Activated CD4-positive, alpha-beta T cell treated with anti-CD3 and anti-CD28 coated beads, Interleukin-2, Interleukin-4, amounts not matched to agents 100 ng/mL and 50 ng/mL, durations not matched to agents 16 hours and 8 hours (primary cell): ENCODE measurements around the gene TAF6.

ENCODE experiments used
- DNase-seq: peaks from one replicate; pipeline ENCODE4 v3.0.0-alpha.2; 2020; ENCODE audit warnings: low spot score

The TAF6 gene

DNA sequence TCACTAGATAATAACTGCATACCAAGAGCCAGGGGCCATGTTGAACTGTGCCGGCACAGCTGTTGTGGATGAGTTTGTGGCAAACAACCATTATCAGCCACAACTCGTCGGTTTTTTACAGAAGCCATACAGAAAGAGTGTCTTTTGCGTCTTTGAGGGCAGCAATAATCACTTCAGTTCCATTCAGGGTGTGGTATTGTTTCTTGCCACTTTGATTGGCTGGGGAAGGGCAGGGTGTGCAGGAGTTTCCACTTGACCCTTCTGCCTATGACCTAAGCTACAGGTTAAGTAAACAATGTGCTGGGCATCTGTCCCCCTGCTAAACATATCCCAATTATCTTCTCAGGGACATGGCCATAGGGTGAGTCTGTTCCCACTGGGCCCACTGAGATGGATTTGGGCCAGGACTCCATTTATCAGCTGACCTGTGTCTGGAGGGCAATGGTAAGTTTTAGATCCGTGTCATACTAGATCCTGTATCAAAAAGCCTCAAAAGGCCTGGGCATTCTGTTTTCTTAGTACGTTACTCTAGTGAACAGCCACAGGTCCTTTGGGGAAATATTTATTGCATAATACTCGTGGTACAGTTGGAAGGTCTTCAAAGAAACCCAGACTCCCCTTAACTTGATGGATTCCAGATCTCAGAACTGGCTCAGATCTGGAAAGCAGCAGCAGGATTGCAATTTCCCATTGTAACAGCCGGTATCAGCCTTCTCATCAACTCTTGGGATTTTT, 53.5 kb downstream of the TAF6 start:
- no peak for DNase-seq

GRCh38 chr7:100064162-100064561, 55.0 kb downstream of the TAF6 start:
- DNase-seq = no peak

- DNase-seq = no peak
Measured at GRCh38 chr7:100063376-100063775, 55.8 kb downstream of the TAF6 start.

DNA sequence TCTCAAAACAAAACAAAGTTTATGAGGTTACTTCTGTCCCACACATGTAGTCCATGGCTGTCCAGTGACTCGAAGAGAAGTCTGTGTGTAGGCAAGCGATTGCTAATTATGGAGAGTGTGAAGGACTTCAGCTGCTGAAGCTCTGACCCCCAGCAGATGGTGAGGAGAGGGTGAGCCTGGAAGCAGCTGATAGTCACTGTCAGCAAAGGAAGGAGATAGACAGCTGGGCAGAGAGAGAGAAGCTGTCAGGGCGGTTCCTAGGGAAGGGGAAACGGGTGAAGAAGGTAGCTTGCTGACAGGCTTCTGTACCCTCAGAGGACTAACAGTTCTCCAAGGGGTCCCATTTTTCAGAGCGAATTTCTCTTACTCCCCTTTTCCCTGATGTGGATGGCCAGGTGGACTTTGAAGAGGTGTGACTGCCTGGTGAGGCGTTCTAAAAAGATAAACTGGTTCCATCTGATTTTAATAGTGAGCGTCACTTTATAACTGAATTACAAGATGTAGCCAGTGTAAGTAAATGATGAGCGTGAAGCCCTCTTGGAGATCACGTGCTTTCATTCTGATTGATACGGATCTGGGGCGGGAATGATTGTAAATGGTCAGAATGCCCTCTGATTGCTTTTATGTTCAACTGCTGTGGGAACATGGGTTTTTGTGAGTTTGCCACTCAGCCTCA, 57.5 kb downstream of the TAF6 start:
- no peak for DNase-seq

DNA sequence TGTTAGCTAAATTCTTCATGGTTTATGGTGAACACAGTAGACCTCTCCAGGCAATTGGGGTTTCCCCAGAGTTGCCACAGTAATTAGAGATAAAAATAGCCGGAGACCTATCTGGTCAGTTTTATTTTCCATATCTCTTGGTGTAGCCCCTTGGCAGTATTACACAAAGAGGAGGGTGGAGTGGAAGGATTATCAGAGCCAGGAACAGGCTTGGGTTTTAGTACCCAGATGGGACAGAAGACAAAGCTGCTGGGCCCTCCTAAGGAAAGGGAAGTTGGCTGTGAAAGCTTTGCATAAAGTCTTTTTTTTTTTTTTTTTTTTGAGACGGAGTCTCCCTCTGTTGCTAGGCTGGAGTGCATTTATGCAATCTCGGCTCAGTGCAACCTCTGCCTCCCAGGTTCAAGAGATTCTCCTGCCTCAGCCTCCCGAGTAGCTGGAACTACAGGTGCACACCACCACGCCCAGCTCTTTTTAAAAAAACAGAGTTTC, 59.9 kb downstream of the TAF6 start:
- no peak for DNase-seq
